NCI-H1092 (cell line): ENCODE results near the gene ZFP36L1.
"Not testable (repeated sequence)": the region's sequence is repeated elsewhere in the genome, so short reads cannot be mapped to it uniquely, and the experiment has no call there.

Experiments
- DNase-seq: peaks from one replicate; lab custom pipeline; 2025; lab: John Stamatoyannopoulos, UW

The ZFP36L1 gene

DNA sequence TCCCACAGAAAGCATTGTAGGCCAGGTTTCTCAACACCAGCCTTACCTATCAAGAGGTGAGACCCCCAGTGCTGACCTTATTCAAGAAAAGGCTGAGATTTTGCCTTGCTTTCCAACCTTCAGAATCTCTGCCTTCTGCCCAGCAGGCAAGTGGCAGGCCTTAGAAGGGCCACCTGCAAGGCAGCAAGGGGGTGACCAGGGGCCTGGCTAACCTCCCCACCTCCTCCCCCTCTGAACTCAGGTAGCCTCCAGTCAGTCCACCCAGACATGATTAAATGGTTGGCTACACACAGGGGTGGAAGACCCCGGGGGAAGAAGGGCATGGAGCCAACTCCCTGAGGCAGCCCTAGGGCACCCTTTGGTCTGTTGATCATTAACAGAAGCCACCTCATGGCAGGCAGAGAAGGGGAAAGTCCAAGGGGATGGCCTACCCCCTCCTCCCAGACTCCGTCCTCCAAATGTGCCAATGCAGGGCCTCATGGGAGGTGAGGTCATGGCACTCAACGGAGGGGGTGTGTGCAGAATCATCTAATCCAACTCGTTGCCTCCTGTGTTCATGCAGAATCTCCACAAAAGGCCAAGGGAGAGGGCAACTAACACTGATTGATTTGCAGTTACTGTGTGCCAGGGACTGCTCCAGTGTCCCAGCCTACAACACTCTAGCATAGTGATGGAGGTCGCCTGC lies 8.5 kb downstream of the ZFP36L1 start:
- no peak for DNase-seq

DNA sequence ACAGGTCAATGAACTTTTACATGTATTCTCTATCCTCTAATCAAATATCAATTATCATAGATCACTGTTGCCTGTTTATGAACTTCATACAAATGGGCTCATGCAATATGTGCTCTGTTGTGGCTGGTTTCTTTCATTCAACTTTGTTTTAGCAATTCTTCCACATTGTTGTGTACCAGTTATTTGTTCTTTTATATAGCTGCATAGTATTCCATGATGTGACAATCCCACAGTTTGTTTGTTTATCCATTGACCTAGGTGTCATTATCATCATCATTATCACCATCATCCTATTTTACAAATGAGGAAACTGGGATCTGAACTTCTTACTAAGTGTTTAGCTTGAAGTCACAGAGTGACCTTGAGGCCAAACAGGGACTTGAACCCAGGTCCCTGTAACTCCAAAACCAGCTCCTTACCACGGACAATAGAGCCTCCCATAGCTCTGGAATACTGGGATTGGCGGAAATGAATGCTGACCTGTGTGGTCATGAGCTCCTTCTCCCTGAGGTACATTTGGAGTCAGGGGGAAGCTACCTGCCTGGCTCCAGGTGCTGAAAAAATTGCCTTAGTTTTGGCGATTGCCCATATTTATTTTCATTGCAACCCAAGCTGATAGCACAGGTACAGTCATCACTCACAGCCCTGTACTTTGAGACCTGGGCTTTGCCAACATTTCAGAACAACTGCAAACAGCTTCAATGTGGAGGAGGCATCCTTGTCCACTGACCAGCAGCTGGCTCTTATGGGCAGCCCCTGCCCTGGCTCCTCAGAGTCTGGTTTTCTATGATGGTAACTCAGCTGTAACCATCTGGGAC lies 9.2 kb downstream of the ZFP36L1 start:
- DNase-seq, result no peak

DNA sequence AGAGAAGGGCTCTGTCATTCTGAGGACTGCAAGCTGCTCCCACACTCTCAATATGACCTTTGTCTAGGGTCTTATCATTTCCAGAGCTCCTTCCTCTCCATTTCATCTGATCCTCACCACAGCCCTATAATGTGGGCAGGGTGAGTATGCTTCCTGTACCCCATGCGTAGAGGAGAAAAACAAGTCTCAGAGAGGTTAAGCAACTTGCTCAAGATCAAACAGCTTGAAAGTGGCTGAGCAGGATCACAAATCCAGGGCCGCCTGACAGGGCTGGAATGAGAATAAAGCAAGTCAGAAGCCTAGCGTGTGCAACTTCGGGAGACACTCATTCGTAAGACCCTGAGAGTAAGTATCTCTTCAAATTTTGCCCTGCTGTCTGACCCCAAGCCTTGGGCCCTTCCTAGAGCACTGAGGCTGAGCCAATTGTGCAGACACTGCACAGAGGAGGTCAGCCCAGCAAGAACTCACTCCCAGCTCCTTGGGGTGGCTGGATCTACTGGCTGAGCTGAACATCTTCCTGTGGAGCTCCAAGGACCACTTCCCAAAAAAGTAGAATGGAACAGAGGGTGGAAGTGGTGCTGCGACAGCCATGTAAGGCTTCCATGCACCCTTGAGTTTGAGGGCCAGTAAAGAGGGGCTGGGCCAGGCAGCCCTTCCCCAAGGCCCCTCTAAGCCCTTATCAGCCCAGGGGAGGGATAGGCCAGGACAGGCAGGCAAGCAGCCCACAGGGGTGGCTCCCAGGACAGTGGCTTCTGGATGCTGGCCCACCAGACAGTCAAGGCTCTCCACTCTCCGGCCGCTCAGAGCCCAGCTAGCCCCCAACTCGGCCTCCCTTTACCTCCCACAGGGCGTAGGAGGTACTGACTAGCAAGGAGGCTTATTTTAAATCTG lies 10.5 kb downstream of the ZFP36L1 start:
- no peak for DNase-seq

DNA sequence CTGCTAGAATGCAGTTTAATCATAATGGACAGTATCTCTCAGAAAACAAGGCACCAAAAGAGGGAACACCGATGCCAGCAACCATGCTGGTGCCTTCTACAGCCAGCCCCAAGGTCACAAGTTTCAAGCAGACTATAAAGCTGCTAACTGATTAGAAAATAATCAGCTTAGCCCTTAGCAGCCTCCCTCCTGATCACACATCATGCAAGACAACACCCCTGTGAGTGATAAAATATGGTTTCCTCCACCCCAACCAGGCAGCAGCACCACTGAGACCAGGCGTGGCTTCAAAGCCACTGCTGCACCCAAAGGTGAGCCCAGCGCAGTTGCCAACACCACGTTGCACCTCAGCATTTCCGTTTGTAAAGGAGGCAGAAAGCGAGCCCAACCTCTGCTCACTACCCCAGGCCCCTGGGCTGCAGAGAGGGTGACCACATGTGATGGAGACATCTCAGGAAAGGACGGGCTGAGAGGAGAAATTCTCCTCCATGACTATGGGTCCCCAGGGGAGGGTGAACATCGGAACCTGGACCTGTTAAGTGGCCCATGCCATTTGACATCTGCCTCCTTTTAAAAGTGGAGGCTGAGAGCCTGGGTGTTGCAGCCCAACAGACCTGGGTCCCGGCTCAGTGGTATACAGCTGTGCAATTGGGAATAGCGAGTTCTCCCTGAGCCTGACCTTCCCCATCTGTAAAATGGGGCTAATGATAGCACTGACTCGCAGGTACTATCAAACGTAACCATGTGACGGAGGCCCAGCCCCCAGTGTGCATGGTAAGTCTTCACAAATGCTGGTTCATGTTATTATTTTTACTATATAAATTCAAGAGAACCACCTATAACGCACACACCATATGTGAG lies 11.5 kb downstream of the ZFP36L1 start:
- DNase-seq, result no peak

DNA sequence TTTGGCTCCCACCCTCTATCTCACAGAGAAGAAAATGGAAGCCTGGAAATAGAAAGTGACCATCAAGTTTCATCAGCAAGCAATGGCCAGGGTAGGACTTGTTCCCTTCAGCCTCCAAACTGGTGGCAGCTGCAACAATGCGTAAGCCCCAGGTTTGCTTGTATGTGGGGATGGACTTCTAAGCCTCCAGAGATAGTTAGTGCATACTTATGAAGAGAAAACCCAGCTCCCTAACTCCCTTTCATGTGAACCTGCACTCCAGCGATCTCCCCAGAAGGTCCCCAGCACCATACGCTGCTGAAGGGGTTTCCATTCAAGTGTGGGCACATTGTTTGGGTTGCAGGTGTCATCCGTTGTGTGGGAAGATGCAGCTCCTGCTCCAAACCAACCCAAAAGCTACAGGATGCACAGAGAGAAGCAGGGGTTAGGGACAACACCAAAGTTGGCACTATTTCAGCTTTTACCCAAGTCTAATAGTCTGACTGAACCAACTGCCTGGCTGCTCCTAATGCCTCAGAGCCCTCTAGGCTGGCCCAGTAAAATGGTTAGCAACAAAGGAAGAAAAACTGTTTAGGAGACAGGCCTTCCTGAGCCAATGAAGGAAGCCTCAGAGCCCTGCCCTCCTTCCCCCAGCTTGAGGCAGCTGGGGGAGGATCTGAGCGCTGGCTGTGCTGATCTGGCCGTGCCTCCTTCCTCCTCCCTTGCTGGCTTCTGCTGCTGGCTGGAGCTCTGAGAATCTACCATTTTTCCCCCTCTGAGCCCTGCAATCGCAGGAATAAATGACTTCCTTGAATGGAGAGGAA lies 12.3 kb downstream of the ZFP36L1 start:
- DNase-seq, result no peak

DNA sequence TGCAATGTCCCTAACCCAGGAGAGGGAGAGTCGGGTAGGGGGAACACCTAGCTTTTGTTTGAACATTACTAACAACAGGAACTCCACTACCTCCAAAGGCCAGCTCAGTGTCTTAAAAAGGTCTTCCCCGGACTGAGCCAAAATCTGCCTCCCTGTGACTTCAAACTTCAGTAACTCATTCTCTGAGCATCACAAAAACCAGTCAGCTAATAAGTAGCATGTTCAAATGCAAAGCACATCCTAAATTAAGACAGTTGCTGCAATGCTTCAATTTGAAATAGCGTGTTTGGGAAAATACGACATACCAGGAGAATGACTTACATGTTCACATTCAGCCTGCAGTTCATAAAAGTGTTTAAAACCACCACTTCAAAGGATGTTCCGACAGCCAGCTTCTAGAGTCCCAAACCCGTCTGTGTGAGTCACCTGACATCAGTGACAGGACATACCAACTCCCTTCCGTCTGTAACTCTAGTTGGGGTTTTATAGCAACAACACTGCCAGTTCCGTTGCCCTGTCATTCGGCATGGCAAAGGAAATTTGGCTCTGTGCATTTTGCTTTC lies 13.0 kb downstream of the ZFP36L1 start:
- DNase-seq, result no peak

DNA sequence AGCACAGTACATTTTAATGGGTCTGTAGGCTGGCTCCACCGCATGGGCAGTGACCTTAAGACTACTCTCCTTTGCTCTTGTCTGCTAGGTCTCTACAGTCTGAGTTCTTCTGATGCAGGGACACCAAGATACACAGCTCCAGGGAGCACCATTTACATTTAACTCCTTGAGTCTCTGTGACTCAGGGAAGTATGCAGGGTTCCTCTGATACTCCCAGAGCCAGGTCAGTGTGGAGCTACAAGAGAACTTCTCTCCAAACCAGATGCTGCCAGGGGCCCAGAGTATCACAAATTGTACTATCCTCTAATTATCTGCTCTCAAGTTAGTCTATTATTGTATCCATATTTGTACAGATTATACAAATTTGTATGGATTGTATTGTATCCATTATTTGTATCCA lies 15.2 kb downstream of the ZFP36L1 start:
- DNase-seq, result no peak

DNA sequence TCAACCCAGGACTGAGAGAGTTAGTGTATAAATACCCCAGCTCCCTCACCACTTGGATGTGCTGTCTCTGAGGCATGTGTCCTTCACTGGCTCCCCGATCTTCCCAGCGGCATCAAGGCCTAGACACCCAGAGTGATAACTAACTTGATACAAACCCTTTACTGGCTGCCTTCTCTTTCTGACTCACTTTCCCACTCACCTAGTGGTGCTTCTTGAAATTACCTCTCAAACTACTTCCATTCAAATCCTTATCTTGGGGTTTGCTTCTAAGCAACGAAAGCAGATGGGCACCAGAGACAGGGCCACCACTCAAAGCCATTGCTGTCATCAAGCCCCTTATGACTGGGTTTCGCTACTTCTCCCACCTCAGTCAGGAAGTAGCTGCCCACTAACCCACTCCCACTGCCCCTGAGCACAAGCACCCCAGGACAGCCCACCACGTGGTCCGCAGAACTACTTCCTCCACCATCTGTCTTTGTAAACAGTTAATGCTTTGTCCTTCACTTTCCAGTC lies 17.2 kb downstream of the ZFP36L1 start:
- no peak for DNase-seq

DNA sequence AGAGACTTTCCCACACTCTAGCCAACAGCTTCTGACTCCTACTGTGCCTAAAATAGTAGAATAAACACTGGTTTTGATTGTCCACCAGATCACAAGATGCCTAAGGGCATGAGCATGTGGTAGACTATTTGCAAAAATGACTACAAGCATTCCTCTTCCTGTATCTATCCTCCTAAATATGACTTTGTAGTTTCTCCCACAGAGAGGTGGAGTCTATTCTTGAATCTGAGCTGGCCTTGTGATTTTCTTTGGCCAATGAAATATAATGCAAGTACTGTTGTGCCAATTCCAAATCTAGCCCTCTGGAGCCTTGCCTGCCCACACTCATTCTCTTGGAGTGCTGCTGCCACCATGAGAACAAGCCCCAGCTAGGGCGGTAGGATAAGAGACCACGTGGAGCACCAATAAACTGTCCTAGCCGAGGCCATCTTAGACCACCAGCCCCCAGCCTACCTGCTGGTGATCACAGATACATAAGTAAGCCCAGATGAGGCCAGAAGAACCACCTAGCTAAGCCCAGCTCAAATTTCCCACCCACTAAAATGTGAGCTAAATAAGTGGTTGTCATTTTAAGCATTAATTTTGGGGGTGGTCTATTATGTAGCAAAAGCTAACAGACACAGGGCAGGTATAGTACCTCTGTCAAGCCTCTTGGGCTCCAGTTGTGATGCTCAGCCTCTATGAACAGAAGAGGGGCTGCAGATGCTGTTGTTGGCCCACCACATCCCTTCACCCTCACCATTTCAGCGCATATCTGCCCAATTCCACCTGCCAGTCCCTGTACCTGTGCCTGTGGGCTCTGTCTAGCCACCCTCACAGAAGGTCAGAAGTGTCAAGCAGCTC lies 17.9 kb downstream of the ZFP36L1 start:
- DNase-seq, result no peak

DNA sequence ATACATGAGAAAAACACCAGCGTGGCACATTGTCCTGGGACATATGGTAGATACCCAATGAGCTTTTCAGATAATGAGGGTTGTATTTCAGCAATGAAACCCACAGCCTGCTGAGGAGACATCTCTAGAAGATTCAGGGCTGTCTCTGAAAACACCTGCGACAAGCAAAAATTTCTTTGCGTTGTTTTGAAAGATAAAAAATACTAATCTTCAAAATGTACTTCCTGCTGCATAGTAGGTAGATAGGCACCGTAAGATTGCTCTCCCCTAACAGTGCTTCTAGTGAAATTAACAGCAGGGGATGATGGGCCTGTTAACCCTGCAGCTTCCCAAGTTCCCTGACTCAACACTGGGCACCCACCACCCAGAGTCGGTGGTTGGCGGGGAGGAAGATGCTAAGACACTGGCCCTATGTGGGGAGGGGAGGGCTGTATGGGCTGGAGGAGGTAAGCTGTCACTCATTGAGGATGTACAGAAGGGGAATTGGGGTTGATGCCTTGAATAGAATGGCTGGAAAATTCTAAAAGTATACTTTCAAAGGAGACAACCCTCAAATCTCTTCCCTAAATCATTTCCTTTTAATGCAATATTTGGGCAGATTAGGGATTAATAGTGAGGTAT lies 20.0 kb downstream of the ZFP36L1 start:
- no peak for DNase-seq

DNA sequence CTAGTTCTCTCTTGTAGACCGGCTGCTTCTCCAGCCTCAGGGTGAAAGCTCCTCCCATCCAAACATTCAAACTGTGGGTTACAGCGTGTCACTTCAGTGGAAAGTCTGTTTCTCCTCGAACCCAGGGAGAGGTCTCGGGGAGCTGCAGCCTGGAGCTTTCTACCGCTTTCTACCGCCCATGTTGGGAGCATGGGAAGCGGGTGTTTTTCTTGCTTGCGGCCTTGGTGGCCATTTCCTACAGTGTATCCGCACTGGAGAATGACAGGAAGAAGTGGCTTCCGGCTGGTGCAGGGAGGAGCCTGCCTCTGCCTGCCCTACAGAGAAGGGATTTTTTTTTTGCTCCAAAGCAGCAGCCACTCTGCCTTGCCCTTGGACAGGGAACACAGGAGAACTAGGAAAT lies 21.2 kb downstream of the ZFP36L1 start:
- no peak for DNase-seq

DNA sequence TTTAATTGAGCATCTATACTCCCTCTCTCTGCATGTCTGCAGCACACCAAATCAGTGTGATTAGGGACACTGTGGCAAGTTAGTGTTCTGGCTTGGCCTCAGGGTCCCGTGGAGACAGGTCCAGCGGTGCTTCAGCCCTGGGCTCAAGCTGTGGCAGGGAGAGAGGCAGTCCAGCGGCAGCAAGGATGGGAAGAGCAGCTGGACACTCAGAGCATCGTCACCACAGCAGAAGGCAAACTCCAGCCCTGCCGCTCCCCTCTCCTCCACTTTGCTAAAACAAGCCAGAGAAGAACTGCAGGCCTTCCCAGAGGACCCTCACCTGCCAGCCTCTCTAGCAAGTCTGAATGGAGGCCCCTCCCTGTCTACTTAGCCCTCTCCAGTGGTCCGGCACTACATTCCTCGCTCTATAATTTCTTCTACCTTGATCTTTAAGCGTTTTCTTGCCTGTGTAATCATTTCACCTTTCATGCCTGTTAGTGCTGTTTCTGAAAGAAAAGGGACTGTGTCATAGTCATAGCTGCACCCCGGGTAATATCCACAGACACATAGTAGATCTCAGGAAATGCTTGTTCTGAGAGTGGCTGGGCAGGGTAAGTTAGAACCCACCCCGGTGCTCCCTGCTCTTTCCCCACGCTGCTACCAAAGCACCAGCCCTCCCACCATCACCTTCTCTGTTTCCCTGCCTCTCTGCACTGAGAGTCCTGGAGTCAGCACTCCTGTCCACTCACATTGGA lies 22.1 kb downstream of the ZFP36L1 start:
- no peak for DNase-seq

DNA sequence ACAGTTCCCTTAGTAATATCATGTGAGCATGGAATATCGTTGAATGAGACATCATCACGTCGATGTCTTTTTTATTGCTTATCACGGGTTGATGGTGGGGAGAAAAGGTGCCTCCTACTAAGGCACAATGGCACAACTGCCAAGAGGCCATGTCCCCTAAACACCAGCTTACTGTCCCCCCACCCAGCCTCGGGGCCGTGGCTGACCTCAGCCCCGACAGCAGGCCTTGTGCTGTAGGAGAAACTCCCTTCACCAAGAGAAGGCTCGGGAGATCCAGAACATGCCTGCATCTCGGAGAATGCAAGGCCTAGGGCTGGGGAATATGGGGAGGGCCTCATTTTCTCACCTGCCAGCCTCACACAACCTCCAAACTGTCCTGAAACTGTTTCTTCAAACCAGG lies 22.8 kb downstream of the ZFP36L1 start:
- no peak for DNase-seq

DNA sequence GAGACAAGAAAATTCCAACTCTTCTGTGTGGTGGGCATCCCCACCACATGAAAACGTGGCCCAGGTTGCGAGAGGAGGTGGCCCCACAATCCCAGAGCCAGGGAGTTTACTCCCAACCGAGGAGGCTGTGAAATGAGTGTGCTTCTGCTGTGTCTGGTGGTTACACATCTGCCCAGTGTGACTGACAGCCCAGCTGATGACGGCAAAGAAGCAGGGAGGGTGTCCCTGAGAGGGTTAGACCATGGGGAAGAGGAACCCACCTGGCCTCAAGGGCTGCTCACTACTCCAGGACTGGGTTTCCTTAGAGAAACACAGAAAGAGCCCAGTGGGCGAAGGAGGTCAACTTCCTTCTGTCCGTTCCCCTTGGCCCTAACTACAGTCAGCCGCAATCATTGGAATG lies 24.6 kb downstream of the ZFP36L1 start:
- DNase-seq, result no peak

DNA sequence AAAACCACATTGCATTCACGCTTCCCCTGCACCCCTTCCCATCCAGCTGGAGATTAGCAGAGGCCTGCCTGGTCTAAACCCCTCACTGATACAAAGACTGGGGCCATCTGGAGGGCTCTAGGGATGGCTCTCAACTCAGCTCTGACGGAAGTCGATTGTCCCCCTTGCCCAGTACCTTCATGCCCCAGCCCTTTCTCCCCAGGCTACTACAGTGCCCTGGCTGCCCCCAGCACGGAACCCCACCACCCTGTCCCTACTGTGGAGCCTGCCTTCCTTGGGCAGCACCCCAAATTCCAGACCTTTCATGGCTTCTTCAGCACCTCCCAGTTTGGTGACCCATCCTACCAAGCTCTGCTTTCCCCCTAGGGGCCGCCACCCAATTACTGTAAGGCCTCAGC lies 25.6 kb downstream of the ZFP36L1 start:
- no peak for DNase-seq

DNA sequence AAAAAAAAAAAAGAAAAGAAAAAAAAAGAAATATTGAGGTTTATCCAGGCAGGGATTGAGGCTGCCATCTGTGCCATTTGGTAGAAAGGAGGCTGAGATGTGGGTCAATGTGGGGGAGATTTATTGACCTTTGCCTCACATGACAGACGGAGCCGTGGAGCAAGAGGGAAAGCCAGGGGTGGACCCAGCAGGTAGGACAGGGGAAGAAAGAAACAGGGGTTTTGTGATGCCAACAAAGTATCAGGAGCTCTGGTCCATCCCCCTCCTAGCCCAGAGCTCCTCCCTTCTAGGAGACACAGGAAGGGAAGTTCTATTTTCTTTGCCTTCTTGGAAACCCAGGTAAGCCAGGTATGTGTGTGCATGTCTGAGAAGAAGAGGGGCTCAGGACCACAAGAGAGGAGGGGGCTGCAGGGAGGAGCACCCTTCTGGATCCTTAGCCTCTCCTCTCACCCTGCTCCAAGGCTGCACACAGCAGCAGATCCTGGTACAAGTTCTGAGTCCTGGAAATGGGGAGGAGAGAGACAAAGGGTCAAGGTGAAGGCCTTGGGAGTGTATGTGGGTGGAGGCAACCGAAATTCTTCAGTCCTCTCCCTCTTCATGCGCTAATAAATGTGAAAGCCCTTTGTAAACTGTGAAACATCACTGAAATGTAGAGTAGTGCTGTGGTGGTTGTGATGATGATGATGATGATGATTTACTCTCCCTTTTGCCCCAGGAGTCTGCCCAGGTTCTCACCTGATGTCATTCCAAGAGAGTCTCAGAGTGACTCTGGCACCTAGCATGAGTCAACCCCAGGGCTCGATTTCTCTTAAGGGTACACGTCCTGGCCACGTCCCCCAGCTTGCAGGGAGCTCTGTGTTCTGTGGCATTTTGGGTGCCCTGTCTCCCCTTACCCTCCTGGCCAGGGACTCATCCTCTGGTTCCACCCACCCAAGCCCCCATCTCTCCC lies 26.3 kb downstream of the ZFP36L1 start:
- no peak for DNase-seq

DNA sequence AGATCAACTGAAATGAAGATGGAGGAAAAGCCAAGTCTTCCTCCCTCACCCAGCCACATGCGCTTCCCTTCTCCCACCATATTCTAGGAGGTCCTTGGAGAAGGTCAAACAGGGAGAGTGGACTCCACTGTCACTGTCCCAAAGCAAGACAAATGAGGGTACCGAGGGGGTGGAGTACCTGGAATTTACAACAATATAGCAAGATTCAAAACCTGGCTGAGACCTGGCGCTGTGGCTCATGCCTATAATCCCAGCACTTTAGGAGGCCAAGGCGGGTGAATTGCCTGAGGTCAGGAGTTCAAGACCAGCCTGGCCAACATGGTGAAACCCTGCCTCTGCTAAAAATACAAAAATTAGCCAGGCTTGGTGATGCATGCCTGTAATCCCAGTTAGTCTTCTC lies 29.0 kb downstream of the ZFP36L1 start:
- DNase-seq, result not testable (repeated sequence)
